ENCODE data around the gene DNASE1L2.
A peak's percentile ranks its signal among the peaks of the same experiment; 100 is the strongest.

DNASE1L2 gene

GRCh38 chr16:2206780-2207433, 29.3 kb upstream of the DNASE1L2 start (continued):
- TF ChIP-seq KLF17 (tag by site-specific recombination; IDR thresholded peaks at IDR 0.05) (no peak), ZNF121 (tag by site-specific recombination; IDR thresholded peaks at IDR 0.05) (no peak), ZNF10 (tag by site-specific recombination; IDR thresholded peaks at IDR 0.05) (no peak), ZBTB49 (tag by site-specific recombination; IDR thresholded peaks at IDR 0.05; ENCODE audit: low read depth) (no peak), SP7 (tag by site-specific recombination; IDR thresholded peaks at IDR 0.05) (no peak), ZSCAN5A (tag by site-specific recombination; IDR thresholded peaks at IDR 0.05) (no peak), BCL6B (tag by site-specific recombination; IDR thresholded peaks at IDR 0.05) (no peak), ZNF785 (tag by site-specific recombination; IDR thresholded peaks at IDR 0.05) (no peak), CTCF (tag by site-specific recombination; IDR thresholded peaks at IDR 0.05) (no peak), ZBTB8A (tag by site-specific recombination; IDR thresholded peaks at IDR 0.05) (no peak), ZNF670 (tag by site-specific recombination; IDR thresholded peaks at IDR 0.05; ENCODE audit: low read depth) (no peak), ZNF530 (tag by site-specific recombination; IDR thresholded peaks at IDR 0.05; ENCODE audit: low read depth) (no peak), ZNF623 (tag by site-specific recombination; IDR thresholded peaks at IDR 0.05) (no peak), ZNF843 (tag by site-specific recombination; IDR thresholded peaks at IDR 0.05) (no peak), ZNF394 (tag by site-specific recombination; IDR thresholded peaks at IDR 0.05; ENCODE audit: borderline replicate concordance) (0 out of 2 replicates have a peak, but pooled peaks have one; percentile 21), ZNF600 (tag by site-specific recombination; IDR thresholded peaks at IDR 0.05) (peak; percentile 45), KLF10 (tag by site-specific recombination; IDR thresholded peaks at IDR 0.05) (no peak), ZBTB6 (tag by site-specific recombination; IDR thresholded peaks at IDR 0.05) (peak; percentile 72; the same call in 1 of the 2 replicates), TSHZ1 (tag by site-specific recombination; IDR thresholded peaks at IDR 0.05; ENCODE audit: borderline replicate concordance) (no peak), MZF1 (tag by site-specific recombination; IDR thresholded peaks at IDR 0.05; ENCODE audit: borderline replicate concordance) (no peak), IKZF3 (tag by site-specific recombination; IDR thresholded peaks at IDR 0.05) (0 out of 2 replicates have a peak, but pooled peaks have one; percentile 11), ZNF48 (tag by site-specific recombination; IDR thresholded peaks at IDR 0.05) (no peak), SP3 (tag by site-specific recombination; IDR thresholded peaks at IDR 0.05) (no peak), ZNF473 (tag by site-specific recombination; IDR thresholded peaks at IDR 0.05) (no peak), ZEB2 (tag by site-specific recombination; IDR thresholded peaks at IDR 0.05) (0 out of 2 replicates have a peak, but pooled peaks have one; percentile 20), ZBTB48 (tag by site-specific recombination; IDR thresholded peaks at IDR 0.05) (no peak), ZNF768 (tag by site-specific recombination; IDR thresholded peaks at IDR 0.05) (no peak), ZNF341 (tag by site-specific recombination; IDR thresholded peaks at IDR 0.05; ENCODE audit: low read depth) (peak; percentile 62)

Measured in HEK293 (cell line).